ENCODE results near the gene ZNF428. TPM values are rescaled to one million over a fixed set of nuclear protein-coding genes. Genes with fewer than 3 reads are reported as not detected.

Gene ZNF428
- polyA plus RNA-seq, 3 donors = 3.8 to 5.6 (median 3.9) TPM

GRCh38 chr19:43624933-43625332 lies 5.5 kb upstream of the ZNF428 start:
- under 1% methylated on average over 20 of the region's 30 CpGs for WGBS (ENCODE audit: insufficient coverage)
- no peak overlapping the region for H3K4me2 ChIP-seq (replicated peaks; ENCODE audit: extremely low read depth, low read length, poor library complexity, severe bottlenecking)

GRCh38 chr19:43623889-43624670 lies 4.7 kb upstream of the ZNF428 start:
- no peak overlapping the region for H3K4me2 ChIP-seq (replicated peaks; ENCODE audit: extremely low read depth, low read length, poor library complexity, severe bottlenecking)
- no peak overlapping the region for H2AFZ ChIP-seq (ENCODE audit: insufficient read depth, low read depth, low read length, poor library complexity, severe bottlenecking)
- H3K27me3 Mint-ChIP-seq (ENCODE audit: low read depth in 3 of 3) = peaks cover 16 to 34% (median 29%) of the 10 kb centered on the region in 3 donors
- WGBS (ENCODE audit: insufficient coverage) = 90% methylated on average over 32 of the region's 35 CpGs
- H3K4me3 ChIP-seq (replicated peaks in 1 of 3; ENCODE audit: low read depth in 2 of 3, low read length in 3 of 3) = no peak overlapping the region
- H3K9me3 Mint-ChIP-seq = peaks cover 1 to 13% (median 5%) of the 10 kb centered on the region in 7 donors
- H3K9ac ChIP-seq (ENCODE audit: insufficient read depth, low read length, poor library complexity, severe bottlenecking) = no peak overlapping the region
- no peak for DNase-seq
- peaks cover 11 to 13% of the 10 kb centered on the region in 2 donors for H3K4me1 ChIP-seq (ENCODE audit: control insufficient read depth in 1 of 2, insufficient read depth in 2 of 2, low read length in 2 of 2)
- H3K27ac ChIP-seq (ENCODE audit: low read depth in 1 of 2, low read length in 2 of 2) = no peak overlapping the region
- peaks cover 5% of the 10 kb centered on the region for H4K20me1 ChIP-seq (ENCODE audit: insufficient read depth, low read length)
- TF ChIP-seq, protein P1, sequence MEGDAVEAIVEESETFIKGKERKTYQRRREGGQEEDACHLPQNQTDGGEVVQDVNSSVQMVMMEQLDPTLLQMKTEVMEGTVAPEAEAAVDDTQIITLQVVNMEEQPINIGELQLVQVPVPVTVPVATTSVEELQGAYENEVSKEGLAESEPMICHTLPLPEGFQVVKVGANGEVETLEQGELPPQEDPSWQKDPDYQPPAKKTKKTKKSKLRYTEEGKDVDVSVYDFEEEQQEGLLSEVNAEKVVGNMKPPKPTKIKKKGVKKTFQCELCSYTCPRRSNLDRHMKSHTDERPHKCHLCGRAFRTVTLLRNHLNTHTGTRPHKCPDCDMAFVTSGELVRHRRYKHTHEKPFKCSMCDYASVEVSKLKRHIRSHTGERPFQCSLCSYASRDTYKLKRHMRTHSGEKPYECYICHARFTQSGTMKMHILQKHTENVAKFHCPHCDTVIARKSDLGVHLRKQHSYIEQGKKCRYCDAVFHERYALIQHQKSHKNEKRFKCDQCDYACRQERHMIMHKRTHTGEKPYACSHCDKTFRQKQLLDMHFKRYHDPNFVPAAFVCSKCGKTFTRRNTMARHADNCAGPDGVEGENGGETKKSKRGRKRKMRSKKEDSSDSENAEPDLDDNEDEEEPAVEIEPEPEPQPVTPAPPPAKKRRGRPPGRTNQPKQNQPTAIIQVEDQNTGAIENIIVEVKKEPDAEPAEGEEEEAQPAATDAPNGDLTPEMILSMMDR (IDR thresholded peaks at IDR 0.05) = no peak
- peak overlapping the region; percentile 4 to 31 for H3K4me3 Mint-ChIP-seq
- peaks cover 0 to 17% of the 10 kb centered on the region in 2 donors for H3K27me3 ChIP-seq (ENCODE audit: control insufficient read depth in 2 of 2, insufficient read depth in 2 of 2, low read length in 2 of 2)
- intact Hi-C loops (cut with micrococcal nuclease) = no loop called here
- no peaks in the 10 kb centered on the region for H3K36me3 Mint-ChIP-seq
- no peak overlapping the region for H3K27ac Mint-ChIP-seq
- peaks cover 6% of the 10 kb centered on the region for H3K79me2 ChIP-seq (ENCODE audit: insufficient read depth, low read length)
- H3K36me3 ChIP-seq (replicated peaks in 1 of 2; ENCODE audit: control insufficient read depth in 1 of 2, insufficient read depth in 2 of 2, low read length in 2 of 2) = no peaks in the 10 kb centered on the region
- no peaks in the 10 kb centered on the region for H3K9me3 ChIP-seq (replicated peaks in 1 of 2; ENCODE audit: control insufficient read depth in 1 of 2, insufficient read depth in 1 of 2, low read length in 2 of 2)
- peaks cover 24% of the 10 kb centered on the region for H3K4me1 Mint-ChIP-seq

More at GRCh38 chr19:43624933-43625332, 5.5 kb upstream of the ZNF428 start:
- Histone ChIP-seq H3K9ac (ENCODE audit: insufficient read depth, low read length, poor library complexity, severe bottlenecking) (no peak overlapping the region), H2AFZ (ENCODE audit: insufficient read depth, low read depth, low read length, poor library complexity, severe bottlenecking) (no peak overlapping the region), H3K4me1 (ENCODE audit: control insufficient read depth in 1 of 2, insufficient read depth in 2 of 2, low read length in 2 of 2) (peaks cover 5 to 10% of the 10 kb centered on the region in 2 donors), H3K4me3 (replicated peaks in 1 of 3; ENCODE audit: low read depth in 2 of 3, low read length in 3 of 3) (no peak overlapping the region), H3K27ac (ENCODE audit: low read depth in 1 of 2, low read length in 2 of 2) (no peak overlapping the region), H3K79me2 (ENCODE audit: insufficient read depth, low read length) (peaks cover 6% of the 10 kb centered on the region), H3K9me3 (replicated peaks in 1 of 2; ENCODE audit: control insufficient read depth in 1 of 2, insufficient read depth in 1 of 2, low read length in 2 of 2) (no peaks in the 10 kb centered on the region), H3K27me3 (ENCODE audit: control insufficient read depth in 2 of 2, insufficient read depth in 2 of 2, low read length in 2 of 2) (peaks cover 0 to 17% of the 10 kb centered on the region in 2 donors), H3K36me3 (replicated peaks in 1 of 2; ENCODE audit: control insufficient read depth in 1 of 2, insufficient read depth in 2 of 2, low read length in 2 of 2) (no peaks in the 10 kb centered on the region), H4K20me1 (ENCODE audit: insufficient read depth, low read length) (peaks cover 5% of the 10 kb centered on the region)
- Mint-ChIP-seq H3K9me3 (peaks cover 1 to 13% (median 5%) of the 10 kb centered on the region in 7 donors), H3K36me3 (no peaks in the 10 kb centered on the region), H3K4me3 (peak overlapping the region in 1 of 2 donors; percentile 30), H3K4me1 (peaks cover 19% of the 10 kb centered on the region), H3K27me3 (ENCODE audit: low read depth in 3 of 3) (peaks cover 17 to 34% (median 27%) of the 10 kb centered on the region in 3 donors), H3K27ac (no peak overlapping the region)
- intact Hi-C loops (cut with micrococcal nuclease) = no loop called here
- TF ChIP-seq, protein P1 (IDR thresholded peaks at IDR 0.05) = peak; percentile 45
- peak; percentile 48 to 70 (median 54) for DNase-seq
